NCI-H187 treated with DMSO at 0.1 percent for 48 hours (cell line): ENCODE measurements around the gene AFF3.

Experiments used
- DNase-seq: peaks from one replicate; lab custom pipeline; 2025; lab: John Stamatoyannopoulos, UW

AFF3 gene

DNA sequence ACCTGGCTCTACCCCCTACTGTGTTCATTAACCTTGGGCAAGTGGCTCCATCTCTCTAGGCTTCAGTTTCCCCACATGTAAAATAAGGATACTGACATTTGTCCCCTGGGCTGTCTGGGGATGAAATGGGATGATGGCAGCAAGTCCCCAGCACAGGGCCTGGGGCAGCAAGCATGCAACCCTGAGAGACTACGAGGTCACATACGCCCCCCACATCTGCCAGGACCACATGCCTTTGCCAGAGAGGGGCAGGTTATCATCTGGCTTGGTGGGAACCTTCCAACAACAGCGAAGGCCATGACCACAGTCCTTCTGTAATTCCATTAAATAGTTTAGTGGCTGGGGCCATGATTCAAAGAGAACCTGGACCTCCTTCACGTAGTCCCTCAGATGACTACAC is 506.7 kb downstream of the AFF3 start:
- DNase-seq = no peak

DNA sequence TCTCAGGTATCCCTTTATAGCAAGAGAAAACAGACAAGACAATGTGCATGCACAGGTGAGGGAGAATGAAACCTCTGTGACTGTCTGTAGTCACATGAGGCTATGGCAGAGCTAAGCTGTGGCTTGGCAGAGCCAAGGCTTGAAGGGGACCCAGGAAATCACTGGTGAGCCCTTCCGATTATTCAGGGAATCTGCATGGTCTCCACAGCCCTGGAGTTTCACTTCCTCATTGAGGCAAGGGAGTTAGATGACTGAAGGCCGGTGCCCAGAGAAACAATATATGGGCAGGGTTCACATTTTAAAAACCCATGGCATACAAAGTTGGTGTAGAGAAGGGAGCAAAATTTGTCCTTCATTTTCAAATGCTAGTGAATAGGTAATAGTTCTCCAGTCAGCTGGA is 508.2 kb downstream of the AFF3 start:
- DNase-seq = no peak

DNA sequence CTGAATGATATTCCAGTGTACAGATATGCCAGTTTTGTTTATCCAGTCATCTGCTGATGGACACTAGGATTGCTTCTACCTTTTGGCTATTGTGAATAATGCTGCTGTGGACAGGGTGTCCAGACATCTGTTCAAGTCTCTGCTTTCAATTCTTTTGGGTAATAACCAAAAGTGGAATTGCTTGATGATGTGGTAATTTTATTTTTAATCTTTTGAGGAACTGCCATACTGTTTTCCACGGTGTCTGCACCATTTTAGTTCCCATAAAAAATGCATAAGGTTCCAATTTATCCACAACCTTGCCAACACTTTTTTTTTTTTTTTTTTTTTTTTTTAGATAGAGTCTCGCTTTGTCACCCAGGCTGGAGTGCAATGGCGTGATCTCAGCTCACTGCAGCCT is 510.7 kb downstream of the AFF3 start:
- DNase-seq = no peak

DNA sequence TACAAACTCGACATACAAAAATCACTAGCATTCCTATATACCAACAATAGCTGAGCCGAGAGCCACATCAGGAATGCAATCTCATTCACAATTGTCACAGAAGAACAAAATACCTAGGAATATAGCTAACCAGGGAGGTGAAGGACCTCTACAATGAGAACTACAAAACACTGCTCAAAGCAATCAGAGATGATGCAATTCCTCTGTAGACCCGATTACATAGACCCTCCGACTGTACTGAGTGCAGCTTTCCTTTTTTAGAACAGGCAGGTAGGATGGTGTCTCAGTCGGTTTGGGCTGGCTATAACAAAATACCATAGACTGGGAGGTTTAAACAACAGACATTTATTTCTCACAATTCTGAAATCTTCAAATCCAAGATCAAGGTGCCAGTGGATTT is 513.1 kb downstream of the AFF3 start:
- no peak for DNase-seq

DNA sequence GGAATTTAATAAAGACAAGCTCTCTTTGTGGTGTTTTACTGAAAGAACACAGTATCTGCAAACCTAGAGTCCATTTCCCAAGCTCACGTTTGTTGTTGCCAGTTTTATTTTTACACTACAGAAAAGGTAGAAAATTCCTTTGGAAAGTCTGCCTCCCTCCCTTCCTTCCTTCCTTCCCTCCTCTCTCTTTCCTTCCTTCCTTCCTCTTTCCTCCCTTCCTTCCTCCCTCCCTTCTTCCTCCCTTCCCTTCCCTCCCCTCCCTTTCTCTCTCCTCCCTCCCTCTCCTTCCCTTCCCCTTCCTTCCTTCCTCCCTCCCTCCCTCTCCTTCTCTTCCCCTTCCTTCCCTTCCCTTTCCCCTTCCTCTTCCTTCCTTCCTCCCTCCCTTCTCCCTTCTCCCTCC is 516.2 kb downstream of the AFF3 start:
- no peak for DNase-seq

DNA sequence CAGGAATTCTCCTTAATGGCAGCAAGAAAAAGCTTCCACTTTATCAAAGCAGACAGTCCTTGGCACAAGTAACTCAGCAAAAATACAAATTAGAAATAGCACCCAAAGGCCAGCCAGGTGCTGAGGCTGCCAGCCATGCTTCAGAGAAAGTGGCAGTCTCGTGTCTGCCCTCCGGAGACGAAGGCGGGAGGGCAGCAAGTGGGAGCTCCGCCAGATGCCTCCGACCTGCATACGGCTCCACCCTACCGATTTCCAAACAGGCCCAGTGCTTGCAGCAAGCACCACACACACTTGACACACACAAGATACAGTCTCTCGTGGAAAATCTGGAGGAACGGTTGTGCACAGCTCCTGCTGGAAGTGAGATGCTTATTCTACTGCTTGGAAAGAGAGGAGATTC is 517.7 kb downstream of the AFF3 start:
- DNase-seq = no peak

DNA sequence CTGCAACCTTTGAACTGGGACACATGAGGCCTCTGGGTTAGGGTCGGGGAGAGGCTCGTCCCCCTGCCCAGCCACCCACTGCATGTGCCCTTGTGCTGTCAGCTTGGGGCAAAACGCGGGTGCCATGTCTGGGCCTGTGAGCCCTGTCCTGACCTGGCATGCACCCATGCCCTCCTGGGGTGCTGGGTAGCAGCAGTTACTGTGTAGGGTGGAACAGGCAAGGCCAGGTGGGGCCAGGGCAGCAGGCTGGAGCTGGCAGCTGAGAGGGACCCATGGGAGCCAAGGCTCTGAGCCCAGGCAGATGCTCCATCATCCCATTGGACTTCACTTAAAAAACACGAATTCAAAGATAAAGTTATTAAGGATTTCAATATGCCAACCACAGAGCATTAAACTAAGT is 518.8 kb downstream of the AFF3 start:
- no peak for DNase-seq

DNA sequence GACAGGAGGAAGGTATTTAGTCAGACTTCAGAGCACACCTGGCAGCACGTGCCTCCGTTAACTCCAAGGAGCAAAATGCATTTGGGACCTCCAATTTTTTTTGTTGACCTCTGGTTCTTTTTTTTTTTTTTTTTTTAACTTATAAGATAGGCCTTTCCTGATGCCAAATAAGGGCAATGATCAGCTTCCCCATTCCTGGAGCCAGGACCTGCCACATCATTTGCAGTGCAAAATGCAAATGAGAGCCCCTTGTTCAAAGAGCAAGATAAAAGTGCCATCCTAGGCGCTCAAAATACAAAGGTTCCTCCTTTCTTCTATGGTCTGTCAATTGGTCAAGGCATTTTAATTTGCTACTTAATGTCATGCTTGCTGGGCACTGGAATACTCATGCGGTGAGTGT is 519.4 kb downstream of the AFF3 start:
- no peak for DNase-seq

DNA sequence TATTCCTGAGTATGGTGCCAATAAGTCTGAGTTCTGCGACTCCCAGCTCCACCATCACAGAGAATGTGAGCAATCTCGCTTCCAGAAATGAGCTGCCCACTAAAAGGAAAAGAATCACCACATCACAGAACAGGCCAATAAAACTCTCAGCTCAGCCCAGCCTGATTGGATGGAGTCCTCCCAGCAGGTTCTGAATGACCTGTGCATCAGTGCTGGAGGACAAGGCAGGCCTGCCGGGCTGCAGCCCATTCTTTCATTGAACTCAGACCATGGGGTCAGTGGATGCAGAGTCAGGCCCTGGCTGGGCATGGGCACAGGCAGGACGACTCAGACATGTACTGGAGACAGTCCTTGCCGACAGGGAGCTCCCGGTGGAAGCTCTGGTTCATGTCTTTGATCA is 519.9 kb downstream of the AFF3 start:
- no peak for DNase-seq

DNA sequence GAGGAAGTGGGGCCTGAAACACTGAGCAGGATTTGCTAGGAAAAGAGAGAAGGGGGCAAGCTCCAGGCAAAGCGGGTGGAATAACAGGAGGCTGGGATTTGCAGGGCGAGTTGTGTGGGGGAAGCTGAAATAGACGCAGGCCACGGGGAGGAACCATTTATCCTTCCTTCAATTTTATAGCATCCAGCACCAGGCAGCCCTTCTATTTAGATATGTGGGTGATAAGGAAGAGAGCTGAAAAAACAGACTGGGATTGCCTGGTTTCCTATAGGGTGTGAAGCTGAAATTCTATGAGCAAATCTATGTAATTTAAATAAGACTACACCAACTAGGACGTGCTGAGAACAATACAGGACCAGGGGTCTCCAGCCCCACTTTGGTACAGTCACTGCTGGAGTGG is 520.6 kb downstream of the AFF3 start:
- no peak for DNase-seq

DNA sequence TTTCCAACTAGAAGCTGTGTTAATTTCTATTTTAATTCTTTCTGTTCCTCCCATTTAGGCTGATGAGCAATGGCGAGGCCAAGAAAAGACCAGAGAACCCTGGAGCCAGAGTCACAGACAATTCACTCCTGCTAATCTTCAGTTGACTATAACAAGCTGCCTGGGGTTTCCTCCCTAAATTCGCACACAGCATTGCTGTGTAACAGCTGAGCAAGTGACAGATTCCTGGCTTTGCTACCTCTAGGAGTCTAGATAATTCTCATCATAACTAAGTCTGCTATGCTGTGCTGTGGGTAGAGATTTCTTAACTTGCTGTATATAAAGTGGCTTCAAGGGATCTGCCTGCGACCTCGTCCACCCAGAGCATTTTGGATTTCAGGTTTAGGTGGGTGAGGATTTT is 521.3 kb downstream of the AFF3 start:
- DNase-seq = no peak

DNA sequence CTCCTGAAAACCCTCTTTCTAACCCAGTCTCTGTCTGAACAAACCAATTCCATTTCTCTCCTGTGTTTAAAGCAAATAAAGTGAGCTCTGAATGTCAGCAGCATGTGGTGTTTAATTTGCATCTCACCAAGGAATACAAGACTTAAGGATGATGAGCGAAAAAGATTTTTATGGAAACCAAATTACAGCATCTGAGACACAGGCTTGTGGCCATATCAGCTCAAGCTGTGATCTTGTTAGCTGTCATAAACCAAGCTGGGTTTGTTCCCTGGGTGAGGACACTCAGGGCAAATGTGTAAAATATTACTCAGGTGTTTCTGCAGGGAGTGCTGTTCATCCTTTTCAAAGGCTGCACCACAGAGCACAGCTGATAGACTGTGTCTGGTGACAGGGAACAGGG is 523.2 kb downstream of the AFF3 start:
- DNase-seq = no peak

DNA sequence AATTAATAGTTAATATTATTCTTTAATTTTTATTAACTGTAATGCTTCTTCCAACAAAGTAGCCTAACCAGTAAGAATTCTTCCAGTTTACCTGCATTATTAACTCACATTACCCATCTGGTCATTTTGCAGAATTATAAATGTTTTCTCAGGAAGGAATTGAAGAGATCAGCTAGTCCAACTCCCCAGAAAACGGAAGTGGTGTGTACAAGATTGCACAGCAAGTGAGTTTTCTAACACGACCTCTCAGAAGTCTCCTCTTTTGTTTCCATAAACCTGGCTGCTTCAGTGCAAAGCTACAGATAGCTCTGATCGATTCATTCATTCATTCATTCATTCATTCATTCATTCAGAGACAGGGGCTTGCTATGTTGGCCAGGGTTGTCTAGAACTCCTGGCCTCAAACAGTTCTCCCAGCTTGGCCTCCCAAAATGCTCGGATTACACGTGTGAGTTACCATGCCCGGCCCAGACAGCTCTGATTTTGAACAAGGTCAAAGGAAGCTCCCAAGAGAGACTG is 523.8 kb downstream of the AFF3 start:
- DNase-seq = no peak

DNA sequence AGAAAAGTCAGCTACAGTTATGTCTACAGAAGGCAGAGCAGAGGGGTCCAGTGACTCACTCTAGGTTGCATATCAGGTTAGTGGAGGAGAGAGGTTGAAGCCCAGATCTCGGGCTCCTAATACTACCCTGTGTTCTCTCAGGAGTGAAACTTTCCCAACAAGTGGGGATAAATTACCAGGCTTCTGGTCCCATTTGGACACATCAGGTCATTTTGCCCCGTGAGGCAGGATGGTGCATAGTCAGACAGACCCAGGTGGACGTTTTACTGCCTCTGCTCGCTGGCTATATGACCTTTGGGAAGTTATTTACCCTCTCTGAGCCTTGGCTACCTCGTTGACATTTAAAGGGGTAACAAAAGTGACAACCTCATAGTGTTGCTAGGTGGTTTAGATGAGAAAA is 524.6 kb downstream of the AFF3 start:
- no peak for DNase-seq

DNA sequence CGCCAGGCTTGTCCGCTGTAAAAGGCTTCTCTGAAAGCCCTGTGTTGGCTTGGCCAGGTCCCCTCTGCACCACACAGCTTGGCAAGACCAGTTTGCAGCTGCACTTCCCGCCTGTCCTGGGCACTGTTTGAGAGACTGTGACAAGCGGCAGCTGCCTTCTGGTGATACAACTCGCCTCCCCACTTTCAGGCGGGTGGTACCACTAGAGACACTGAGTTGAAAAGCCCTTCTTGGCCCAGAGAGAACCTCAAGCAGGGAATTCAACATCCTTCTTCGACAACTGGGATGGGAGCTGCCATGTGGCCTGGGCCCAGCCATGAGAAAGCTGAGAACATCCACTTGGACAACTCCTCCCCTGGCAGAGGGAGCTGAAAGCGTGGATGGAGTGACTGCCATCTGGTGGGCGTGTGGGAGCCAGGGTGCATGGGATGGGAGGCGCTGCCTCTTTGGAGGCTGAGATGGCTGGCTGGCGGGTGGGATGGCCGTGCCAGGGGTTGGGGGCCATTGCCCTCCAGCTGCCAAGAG is 527.1 kb downstream of the AFF3 start:
- DNase-seq = no peak

DNA sequence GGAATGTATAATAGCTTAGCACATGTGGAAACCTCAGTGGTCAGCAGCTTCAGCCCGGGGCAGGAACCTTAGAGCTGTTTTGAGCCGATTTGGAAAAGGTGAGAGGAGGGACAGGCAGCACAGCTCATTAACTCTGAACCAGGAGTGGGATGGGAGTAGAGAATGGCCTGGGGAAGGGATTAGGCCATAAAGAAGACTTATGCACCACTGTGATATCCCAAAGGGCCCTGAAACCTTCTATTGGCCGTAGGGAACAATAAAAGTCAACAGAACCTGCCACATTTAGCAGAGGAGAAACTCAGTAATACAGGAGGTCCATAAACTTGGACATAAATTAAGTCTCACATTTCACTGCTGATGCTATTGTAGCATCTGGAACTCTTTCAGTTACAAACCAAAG is 528.4 kb downstream of the AFF3 start:
- no peak for DNase-seq

DNA sequence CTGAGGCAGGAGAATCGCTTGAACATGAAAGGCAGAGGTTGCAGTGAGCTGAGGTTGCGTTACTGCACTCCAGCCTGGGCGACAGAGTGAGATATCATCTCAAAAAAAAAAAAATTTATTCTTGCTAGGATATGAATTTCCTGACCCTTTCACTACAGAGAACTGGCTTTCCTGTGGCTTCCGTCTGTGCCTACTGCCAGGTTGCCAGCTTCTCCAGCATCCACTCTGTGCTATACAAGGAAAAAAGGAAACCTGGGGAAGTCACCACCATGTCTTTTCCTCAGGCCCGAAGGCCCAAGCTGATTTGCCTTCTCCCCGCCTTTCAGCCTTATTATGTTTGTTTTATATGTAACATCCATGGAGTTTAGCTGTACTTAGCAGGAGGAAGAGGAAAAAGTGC is 530.6 kb downstream of the AFF3 start:
- no peak for DNase-seq

DNA sequence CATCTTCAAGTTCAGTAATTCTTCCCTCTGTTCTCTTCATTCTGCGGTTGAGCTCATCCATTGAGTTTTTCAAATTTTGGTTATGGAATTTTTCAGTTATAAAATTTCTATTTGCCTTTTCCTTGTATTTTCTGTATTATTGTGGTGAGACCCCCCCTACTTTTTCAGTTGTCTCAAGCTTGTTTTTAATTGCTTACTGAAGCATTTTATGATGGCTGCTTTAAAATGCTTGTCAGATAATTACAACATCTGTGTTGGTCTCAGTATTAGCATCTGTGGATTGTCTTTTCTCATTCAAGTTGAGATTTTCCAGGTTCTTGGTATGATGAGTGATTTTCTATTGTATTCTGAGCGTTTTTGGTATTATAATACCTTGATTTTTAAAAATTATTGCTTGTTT is 531.4 kb downstream of the AFF3 start:
- no peak for DNase-seq

DNA sequence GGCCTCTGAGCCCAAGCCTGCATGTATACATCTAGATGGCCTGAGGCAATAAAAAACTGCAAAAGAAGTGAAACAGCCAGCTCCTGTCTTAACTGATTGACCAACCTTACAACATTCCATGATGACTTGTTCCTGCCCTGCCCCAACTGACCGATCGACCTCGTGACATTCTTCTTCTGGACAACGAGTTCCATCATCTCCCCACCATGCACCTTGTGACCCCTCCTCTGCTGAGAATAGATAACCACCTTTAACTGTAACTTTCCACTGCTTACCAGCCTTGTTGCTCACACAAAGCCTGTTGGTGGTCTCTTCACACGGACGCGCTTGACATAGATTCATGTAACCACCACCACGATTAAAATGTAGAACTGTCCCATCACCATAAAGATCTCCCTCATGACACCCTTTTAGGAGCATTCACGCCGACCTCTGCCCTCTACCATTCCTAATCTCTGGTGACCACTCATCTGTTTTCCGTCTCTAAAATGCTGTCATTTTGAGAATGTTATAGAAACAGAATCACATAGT is 532.5 kb downstream of the AFF3 start:
- DNase-seq = no peak

DNA sequence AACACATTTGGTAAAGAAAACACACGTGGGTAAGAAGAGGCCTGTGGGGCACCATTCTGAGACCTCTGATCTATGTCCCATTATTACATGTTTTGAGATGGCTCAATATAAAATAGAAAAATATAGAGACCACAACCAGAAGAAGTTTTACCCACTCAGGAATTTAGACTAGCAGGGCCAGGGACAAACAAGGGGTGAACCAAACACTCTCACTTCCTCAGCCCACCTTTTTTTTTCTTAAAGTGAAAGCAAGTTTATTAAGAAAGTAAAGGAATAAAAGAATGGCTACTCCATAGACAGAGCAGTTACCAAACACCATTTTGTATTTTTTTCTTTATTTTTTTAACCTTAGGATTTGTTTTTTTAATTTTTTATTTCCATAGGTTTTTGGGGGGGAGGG is 533.5 kb downstream of the AFF3 start:
- DNase-seq = no peak

DNA sequence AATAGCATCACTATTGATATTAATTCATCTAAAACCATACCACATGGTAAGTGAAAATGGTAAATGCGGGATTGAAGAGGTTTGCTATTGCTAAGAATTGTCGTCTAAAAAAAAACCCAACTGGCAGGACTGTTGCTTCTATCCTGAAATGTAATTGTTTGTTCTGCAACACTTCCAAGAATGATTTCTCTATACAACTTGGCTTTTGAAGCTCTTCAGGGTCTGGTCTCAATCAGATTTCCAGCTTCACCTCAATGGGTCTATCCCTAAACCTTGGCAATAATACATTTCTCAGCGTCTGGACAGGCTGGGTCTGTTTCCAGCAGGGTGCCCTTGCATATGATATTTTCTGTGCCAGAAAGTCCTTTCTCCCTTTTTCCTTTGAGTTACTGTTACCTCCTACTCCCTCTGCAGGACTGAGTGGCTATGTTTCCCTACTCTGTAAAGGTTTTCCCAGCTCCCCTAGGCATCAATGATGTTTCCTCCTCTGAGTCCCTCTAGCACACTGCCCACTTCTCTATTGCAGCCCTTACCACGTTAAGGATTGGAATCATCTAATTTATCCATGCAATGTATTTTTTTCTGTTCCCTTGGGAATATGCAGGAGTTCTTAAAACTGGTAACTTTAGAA is 534.4 kb downstream of the AFF3 start:
- no peak for DNase-seq

DNA sequence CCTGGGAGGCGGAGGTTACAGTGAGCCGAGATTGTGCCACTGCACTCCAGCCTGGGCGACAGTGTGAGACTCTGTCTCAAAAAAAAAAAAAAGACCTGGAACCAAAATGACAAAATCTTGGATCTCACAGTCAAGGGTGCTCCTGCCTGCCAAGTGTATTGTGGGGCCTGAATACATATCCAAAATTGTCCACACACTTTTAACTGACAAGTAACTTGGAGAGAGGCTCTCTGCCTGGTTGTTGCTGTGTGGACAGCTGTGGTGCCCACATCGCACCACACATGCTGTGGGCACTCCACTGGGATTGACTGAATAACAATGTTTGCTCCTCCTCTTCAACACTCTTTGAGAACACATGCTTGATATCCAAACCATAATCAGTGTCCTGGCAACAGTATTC is 534.9 kb downstream of the AFF3 start:
- no peak for DNase-seq

DNA sequence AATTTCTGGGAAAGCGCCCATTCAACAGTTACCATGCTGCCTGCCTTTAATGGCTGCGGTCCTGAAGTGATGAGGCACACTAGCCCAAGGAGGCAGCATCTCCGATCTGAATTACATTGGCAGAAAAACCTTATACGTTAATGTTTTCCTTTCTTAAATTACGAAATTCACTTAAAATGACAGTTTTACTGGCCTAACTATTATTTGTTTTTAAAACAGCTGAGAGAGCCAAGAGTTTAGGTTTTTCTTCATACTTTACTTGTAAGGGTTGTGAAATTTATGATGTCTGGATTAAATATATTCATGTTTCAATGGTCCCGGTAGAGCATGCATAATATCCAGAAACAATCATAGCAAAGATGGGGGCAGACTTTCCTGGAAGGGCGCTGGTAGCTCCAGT is 537.4 kb downstream of the AFF3 start:
- no peak for DNase-seq

DNA sequence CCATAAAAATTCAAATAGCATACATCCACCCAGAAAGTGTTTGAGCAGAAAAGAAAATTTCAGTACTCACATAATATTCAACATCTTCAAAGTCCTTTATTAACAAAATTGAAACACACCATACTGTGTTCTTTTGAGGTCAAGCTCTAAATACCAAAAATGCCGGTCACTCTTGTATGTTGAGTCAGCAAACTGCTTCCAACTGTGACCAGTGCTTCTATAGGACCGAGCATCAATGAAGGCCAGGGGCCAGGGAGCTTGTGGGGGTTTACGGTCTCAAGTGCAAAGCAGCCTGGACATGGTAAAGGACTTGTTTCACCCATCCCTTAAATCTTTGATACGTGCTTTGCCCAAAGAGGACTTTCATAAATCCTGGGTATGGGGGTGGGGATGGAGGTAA is 539.9 kb downstream of the AFF3 start:
- no peak for DNase-seq
